ENCODE measurements around the gene NFIB. TPM values are rescaled to one million over a fixed set of nuclear protein-coding genes. Genes with fewer than 3 reads are reported as not detected.

The NFIB gene
- total and polyA plus RNA-seq, 2 experiments from 2014 or later = 5.7 to 13.9 TPM

DNA sequence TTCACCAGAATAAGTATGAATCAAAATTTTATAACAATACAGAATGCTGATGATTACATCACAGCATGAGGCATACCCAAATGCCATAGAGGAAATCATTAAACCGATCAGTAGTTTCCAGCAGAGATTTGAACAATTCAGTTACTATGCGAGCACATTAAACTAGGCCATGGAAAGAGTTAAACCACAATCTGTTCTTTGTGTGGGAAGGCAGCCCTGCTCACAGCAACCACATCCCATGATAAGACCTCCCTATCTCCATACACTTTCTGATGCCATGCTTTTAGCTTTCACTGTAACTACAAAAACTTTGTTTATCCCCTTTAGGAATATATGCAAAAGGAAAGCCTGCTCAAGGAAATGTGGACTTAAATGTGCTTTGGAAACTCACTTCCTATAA lies 4.5 kb downstream of the NFIB start:
- Histone ChIP-seq H3K9me3 (ENCODE audit: low read depth) (no peaks in the 10 kb centered on the region), H3K4me3 (no peak overlapping the region), H3K27ac (no peak overlapping the region), H3K36me3 (peaks cover 5% of the 10 kb centered on the region), H3K4me1 (ENCODE audit: low read depth) (peaks cover 8% of the 10 kb centered on the region), H3K27me3 (peaks cover 17% of the 10 kb centered on the region)
- TF ChIP-seq, protein P1, sequence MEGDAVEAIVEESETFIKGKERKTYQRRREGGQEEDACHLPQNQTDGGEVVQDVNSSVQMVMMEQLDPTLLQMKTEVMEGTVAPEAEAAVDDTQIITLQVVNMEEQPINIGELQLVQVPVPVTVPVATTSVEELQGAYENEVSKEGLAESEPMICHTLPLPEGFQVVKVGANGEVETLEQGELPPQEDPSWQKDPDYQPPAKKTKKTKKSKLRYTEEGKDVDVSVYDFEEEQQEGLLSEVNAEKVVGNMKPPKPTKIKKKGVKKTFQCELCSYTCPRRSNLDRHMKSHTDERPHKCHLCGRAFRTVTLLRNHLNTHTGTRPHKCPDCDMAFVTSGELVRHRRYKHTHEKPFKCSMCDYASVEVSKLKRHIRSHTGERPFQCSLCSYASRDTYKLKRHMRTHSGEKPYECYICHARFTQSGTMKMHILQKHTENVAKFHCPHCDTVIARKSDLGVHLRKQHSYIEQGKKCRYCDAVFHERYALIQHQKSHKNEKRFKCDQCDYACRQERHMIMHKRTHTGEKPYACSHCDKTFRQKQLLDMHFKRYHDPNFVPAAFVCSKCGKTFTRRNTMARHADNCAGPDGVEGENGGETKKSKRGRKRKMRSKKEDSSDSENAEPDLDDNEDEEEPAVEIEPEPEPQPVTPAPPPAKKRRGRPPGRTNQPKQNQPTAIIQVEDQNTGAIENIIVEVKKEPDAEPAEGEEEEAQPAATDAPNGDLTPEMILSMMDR (IDR thresholded peaks at IDR 0.05; ENCODE audit: low read depth, low read length) = no peak
- DNase-seq (ENCODE audit: low read depth in 1 of 2, low spot score in 1 of 2) = peak in 1 of 2 donors; percentile 93

DNA sequence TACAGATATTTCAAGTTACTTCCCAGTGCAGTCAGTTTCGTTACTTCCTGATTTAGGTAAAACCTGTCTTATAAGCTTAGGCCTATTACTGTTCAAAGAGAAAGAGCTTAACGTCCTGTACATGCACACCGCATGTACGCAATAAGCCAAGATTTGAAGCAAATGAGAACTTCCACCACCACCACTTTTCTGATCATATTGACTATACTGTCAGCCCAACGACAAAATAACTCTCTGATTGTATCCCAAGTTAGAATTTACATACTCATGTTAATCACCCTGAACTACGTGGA lies 5.1 kb downstream of the NFIB start:
- Histone ChIP-seq H3K36me3 (peaks cover 5% of the 10 kb centered on the region), H3K4me1 (ENCODE audit: low read depth) (peaks cover 8% of the 10 kb centered on the region), H3K27ac (no peak overlapping the region), H3K27me3 (peaks cover 17% of the 10 kb centered on the region), H3K9me3 (ENCODE audit: low read depth) (no peaks in the 10 kb centered on the region), H3K4me3 (no peak overlapping the region)
- no peak for DNase-seq (ENCODE audit: low read depth in 1 of 2, low spot score in 1 of 2)
- TF ChIP-seq, protein P1 (IDR thresholded peaks at IDR 0.05; ENCODE audit: low read depth, low read length) = no peak

DNA sequence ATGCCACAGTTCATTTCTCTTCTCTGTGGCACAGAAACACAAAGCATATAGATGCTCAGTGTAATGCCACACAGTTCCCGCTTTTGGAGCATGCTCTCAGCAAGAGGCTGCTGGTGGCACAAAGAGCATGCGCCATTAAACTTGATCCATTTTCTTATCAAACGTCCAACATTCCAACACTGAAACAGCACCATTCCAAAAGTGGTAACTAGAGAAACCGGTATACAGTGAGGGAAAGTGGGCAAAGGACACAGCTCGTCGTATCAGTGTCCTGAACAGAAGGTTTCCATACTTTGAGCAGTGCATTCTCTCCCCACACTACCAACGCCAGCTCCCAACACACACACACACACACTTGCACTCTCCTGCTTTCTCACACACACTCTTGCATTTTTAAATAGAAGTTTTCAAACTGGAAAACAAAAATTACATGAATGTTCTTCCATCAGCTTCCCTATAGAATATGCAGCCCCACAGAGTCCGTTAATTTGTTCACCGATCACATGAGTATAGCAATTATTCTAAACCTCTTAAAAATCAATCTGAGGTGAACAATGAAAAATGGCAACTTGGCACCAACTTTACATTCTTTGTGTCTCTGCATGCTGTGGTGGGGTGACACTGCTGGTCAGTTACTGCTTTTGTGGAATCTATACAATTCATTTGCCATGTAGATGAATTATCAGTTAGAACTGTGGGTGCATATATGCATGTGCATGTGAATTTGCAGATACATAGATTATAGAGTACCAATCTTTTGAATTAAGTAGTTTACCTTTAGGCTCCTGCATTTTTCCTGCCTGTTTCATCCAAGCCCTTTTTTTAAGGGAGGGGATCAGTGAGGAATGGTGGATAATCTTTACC lies 5.7 kb downstream of the NFIB start:
- TF ChIP-seq, protein P1 (IDR thresholded peaks at IDR 0.05; ENCODE audit: low read depth, low read length) = no peak
- H3K27ac ChIP-seq = no peak overlapping the region
- H3K9me3 ChIP-seq (ENCODE audit: low read depth) = no peaks in the 10 kb centered on the region
- H3K36me3 ChIP-seq = peaks cover 5% of the 10 kb centered on the region
- peak in 1 of 2 donors; percentile 65 for DNase-seq (ENCODE audit: low read depth in 1 of 2, low spot score in 1 of 2)
- peaks cover 8% of the 10 kb centered on the region for H3K4me1 ChIP-seq (ENCODE audit: low read depth)
- peaks cover 17% of the 10 kb centered on the region for H3K27me3 ChIP-seq
- no peak overlapping the region for H3K4me3 ChIP-seq

DNA sequence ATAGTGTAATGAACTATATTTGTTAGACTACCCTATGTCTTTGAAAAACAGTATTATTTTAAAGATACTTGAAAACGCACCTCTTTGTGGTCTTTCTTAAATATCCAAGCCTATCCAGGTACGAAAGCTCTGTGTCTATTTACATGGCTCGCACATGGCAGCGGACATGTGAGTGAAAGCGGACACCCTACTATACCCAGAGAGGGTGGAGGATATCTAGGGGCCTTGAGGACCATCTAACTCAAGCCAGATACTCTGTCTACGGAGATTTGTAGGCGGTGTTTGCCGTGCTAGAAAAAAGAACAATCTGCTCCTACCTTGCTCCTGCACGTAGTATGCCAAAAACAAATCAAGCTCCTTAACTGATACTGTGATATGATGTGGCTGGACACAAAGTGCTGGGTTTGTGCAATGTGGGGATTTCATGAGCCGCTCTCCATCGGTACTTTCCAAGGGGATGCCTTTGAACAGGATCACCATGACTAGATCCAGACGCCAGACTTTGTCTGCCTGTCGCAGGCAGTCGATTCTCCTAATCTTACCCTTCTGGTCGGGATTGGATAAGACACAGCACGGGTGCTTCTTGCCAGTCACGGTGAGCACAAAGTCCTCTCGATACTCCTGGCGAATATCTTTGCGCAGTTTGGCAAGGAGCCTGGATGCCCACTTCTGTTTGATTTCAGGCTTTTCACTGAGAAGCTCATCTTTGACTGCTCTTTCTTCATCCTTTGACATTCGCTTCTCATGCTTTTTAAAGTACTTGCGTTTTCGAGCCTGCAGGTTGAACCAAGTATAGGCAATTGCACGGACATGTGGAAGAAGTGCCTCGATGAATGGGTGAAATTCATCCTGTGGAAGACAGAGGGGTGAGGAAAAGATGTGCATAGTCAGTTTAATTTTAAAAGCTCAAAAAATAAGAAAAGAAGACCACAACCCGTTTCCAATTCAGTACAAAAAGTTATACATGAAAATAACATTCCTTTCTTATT lies 7.0 kb downstream of the NFIB start:
- H3K4me3 ChIP-seq = no peak overlapping the region
- TF ChIP-seq, protein P1 (IDR thresholded peaks at IDR 0.05; ENCODE audit: low read depth, low read length) = no peak
- no peak overlapping the region for H3K27ac ChIP-seq

DNA sequence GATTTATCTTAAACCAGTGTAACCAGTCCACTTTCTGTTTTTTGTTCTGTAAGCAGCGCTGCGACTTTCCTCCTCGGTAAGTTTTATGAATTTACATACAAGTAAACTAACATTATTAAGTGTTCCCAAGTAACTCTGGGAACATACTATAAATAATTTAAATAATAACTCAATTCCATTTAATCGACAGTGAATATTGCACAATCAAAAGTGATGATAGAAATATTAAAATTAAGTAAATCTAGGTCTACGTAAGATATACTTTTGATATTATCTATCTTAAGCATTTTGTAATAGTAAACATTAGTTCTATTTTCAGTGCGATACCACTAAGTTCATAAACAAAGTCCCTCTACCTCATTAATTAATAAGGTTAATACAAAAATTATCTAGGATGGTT lies 7.8 kb downstream of the NFIB start:
- Histone ChIP-seq H3K4me3 (no peak overlapping the region), H3K27me3 (no peaks in the 10 kb centered on the region), H3K36me3 (peaks cover 5% of the 10 kb centered on the region), H3K27ac (no peak overlapping the region), H3K4me1 (ENCODE audit: low read depth) (peaks cover 23% of the 10 kb centered on the region), H3K9me3 (ENCODE audit: low read depth) (no peaks in the 10 kb centered on the region)
- TF ChIP-seq, protein P1 (IDR thresholded peaks at IDR 0.05; ENCODE audit: low read depth, low read length) = no peak
- no peak for DNase-seq (ENCODE audit: low read depth in 1 of 2, low spot score in 1 of 2)

More for the DNA sequence above, 7.0 kb downstream of the NFIB start:
- no peak for DNase-seq (ENCODE audit: low read depth in 1 of 2, low spot score in 1 of 2)
- peaks cover 5% of the 10 kb centered on the region for H3K36me3 ChIP-seq
- H3K4me1 ChIP-seq (ENCODE audit: low read depth) = peaks cover 15% of the 10 kb centered on the region
- H3K9me3 ChIP-seq (ENCODE audit: low read depth) = no peaks in the 10 kb centered on the region
- peaks cover 7% of the 10 kb centered on the region for H3K27me3 ChIP-seq

All from cardiac muscle cell (in vitro differentiated cells and primary cell).